ENCODE data around the gene ADAMTS6.

The ADAMTS6 gene

GRCh38 chr5:65292196-65292595 lies 189.5 kb downstream of the ADAMTS6 start:
- DNase-seq (ENCODE audit: low spot score) = no peak
- TF ChIP-seq CTCF (IDR thresholded peaks at IDR 0.05; ENCODE audit: extremely low read depth, missing control alignments) = no peak

- TF ChIP-seq CTCF (IDR thresholded peaks at IDR 0.05; ENCODE audit: extremely low read depth, missing control alignments) = no peak
- DNase-seq (ENCODE audit: low spot score) = no peak
These were observed 191.0 kb downstream of the ADAMTS6 start for GRCh38 chr5:65290677-65291076.

GRCh38 chr5:65288657-65289056 lies 193.1 kb downstream of the ADAMTS6 start:
- DNase-seq (ENCODE audit: low spot score) = no peak
- TF ChIP-seq CTCF (IDR thresholded peaks at IDR 0.05; ENCODE audit: extremely low read depth, missing control alignments) = no peak

- no peak for TF ChIP-seq CTCF (IDR thresholded peaks at IDR 0.05; ENCODE audit: extremely low read depth, missing control alignments)
- DNase-seq (ENCODE audit: low spot score) = no peak
These were observed 202.1 kb downstream of the ADAMTS6 start for GRCh38 chr5:65279603-65280002.

GRCh38 chr5:65276178-65276890 lies 205.4 kb downstream of the ADAMTS6 start:
- no peak for DNase-seq (ENCODE audit: low spot score)
- TF ChIP-seq CTCF (IDR thresholded peaks at IDR 0.05; ENCODE audit: extremely low read depth, missing control alignments) = no peak

GRCh38 chr5:65271906-65272305 lies 209.8 kb downstream of the ADAMTS6 start:
- no peak for TF ChIP-seq CTCF (IDR thresholded peaks at IDR 0.05; ENCODE audit: extremely low read depth, missing control alignments)
- no peak for DNase-seq (ENCODE audit: low spot score)

- no peak for DNase-seq (ENCODE audit: low spot score)
- no peak for TF ChIP-seq CTCF (IDR thresholded peaks at IDR 0.05; ENCODE audit: extremely low read depth, missing control alignments)
These were observed 213.2 kb downstream of the ADAMTS6 start for GRCh38 chr5:65268525-65268924.
